GM12878 (cell line): Measurements from ENCODE around the gene ZNF474.
A peak's percentile ranks its signal among the peaks of the same experiment; 100 is the strongest.

Source experiments
- ESRRA ChIP-seq: IDR thresholded peaks from 2 replicates; pipeline ENCODE4 v1.6.1; 2012; ENCODE audit warnings: mild to moderate bottlenecking, low read length, improper control_type of control experiment
- EZH2 ChIP-seq: IDR thresholded peaks from 2 replicates; pipeline ENCODE4 v1.6.1; 2012; ENCODE audit warnings: low read depth, mild to moderate bottlenecking, control low read depth, inconsistent platforms, low read length, borderline replicate concordance; ENCODE audit not compliant: control insufficient read depth
- HDGF ChIP-seq: fragments of 450-650 bp; IDR thresholded peaks from 2 replicates; pipeline ENCODE4 v1.6.1; 2016; ENCODE audit warnings: antibody characterized with exemption
- KDM1A ChIP-seq: fragments of 200-600 bp; sonication (generic); IDR thresholded peaks from 2 replicates; pipeline ENCODE4 v1.6.1; 2016; ENCODE audit warnings: borderline replicate concordance
- SUZ12 ChIP-seq: fragments of 200-600 bp; sonication (generic); IDR thresholded peaks from one replicate; pipeline ENCODE4 v1.6.1; 2018; ENCODE audit warnings: antibody characterized with exemption, mild to moderate bottlenecking; ENCODE audit not compliant: unreplicated experiment
- TCF12 ChIP-seq: IDR thresholded peaks from 2 replicates; pipeline ENCODE4 v1.6.1; 2011; ENCODE audit warnings: low read depth, mild to moderate bottlenecking, low read length
- ZNF24 ChIP-seq: fragments of 450-650 bp; IDR thresholded peaks from 2 replicates; pipeline ENCODE4 v1.6.1; 2017; ENCODE audit warnings: antibody characterized with exemption, mild to moderate bottlenecking
- ZNF274 ChIP-seq: IDR thresholded peaks from one replicate; pipeline ENCODE4 v1.8.0; 2011; ENCODE audit not compliant: insufficient read length, insufficient read depth
- TF ChIP-seq, protein P1 (sequence below), 3 experiments: IDR thresholded peaks in 2 of 3; conservative IDR thresholded peaks in 1 of 3; 2 replicates each; pipeline ENCODE4 v1.5.1; 2011; ENCODE audit warnings: low read depth in 3 of 3, low read length in 3 of 3, mild to moderate bottlenecking in 3 of 3, control low read depth in 2 of 3, moderate library complexity in 2 of 3, inconsistent platforms in 1 of 3, mixed read lengths in 1 of 3; ENCODE audit not compliant: control insufficient read depth in 2 of 3, insufficient read depth in 1 of 3; ENCODE audit errors: extremely low read depth in 1 of 3

DNA sequence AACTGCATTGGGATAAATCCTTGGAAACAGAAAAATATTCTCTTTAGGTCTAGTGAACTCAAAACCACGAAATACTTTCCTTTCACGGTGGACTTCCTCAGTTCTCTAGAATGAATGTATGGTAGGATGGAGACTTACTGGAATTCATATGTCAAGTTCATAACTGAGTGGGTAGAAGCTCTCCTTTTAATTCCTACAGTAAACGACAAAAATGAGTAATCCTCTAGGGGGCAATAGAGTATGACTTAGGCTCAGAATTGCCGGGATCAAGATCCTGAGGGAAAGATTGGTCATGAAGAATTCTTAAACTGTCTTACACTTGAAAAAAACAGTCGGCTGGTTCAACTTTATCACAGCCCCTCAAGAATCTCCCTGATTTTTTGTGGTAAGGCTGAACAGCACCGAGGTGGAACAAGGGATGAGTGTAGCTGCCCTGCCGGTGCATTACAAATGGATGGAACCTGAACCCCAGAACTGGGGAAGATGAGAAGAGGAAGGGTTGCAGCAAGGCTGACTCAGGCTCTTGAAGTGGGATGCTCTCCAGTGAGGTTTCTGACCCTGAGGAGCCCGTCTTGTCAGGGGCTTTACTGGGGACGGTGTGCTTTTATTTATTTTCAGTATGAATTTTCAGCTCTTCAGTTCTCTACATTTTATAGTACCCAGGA lies 37.3 kb upstream of the ZNF474 start:
- TF ChIP-seq ESRRA = no peak
- TF ChIP-seq, protein P1, sequence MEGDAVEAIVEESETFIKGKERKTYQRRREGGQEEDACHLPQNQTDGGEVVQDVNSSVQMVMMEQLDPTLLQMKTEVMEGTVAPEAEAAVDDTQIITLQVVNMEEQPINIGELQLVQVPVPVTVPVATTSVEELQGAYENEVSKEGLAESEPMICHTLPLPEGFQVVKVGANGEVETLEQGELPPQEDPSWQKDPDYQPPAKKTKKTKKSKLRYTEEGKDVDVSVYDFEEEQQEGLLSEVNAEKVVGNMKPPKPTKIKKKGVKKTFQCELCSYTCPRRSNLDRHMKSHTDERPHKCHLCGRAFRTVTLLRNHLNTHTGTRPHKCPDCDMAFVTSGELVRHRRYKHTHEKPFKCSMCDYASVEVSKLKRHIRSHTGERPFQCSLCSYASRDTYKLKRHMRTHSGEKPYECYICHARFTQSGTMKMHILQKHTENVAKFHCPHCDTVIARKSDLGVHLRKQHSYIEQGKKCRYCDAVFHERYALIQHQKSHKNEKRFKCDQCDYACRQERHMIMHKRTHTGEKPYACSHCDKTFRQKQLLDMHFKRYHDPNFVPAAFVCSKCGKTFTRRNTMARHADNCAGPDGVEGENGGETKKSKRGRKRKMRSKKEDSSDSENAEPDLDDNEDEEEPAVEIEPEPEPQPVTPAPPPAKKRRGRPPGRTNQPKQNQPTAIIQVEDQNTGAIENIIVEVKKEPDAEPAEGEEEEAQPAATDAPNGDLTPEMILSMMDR (IDR thresholded peaks at IDR 0.05 in 2 of 3, conservative IDR thresholded peaks at IDR 0.05 in 1 of 3; ENCODE audit: control insufficient read depth in 2 of 3, extremely low read depth in 1 of 3, insufficient read depth in 1 of 3, low read depth in 3 of 3, low read length in 3 of 3) = peak in 2 of 3 experiments; percentile 16 to 25; a peak in 3 of 6 replicates
- TF ChIP-seq EZH2 = no peak
- no peak for TF ChIP-seq TCF12
- TF ChIP-seq ZNF24 = no peak
- TF ChIP-seq KDM1A = no peak
- TF ChIP-seq ZNF274 = no peak
- no peak for TF ChIP-seq SUZ12
- no peak for TF ChIP-seq HDGF
